Measurements from ENCODE around the gene YTHDF1. TPM values are rescaled to one million over a fixed set of nuclear protein-coding genes. Genes with fewer than 3 reads are reported as not detected.

The YTHDF1 gene
- total RNA-seq, 2 donors from 2014 or later: 64.9 to 73.2 TPM

DNA sequence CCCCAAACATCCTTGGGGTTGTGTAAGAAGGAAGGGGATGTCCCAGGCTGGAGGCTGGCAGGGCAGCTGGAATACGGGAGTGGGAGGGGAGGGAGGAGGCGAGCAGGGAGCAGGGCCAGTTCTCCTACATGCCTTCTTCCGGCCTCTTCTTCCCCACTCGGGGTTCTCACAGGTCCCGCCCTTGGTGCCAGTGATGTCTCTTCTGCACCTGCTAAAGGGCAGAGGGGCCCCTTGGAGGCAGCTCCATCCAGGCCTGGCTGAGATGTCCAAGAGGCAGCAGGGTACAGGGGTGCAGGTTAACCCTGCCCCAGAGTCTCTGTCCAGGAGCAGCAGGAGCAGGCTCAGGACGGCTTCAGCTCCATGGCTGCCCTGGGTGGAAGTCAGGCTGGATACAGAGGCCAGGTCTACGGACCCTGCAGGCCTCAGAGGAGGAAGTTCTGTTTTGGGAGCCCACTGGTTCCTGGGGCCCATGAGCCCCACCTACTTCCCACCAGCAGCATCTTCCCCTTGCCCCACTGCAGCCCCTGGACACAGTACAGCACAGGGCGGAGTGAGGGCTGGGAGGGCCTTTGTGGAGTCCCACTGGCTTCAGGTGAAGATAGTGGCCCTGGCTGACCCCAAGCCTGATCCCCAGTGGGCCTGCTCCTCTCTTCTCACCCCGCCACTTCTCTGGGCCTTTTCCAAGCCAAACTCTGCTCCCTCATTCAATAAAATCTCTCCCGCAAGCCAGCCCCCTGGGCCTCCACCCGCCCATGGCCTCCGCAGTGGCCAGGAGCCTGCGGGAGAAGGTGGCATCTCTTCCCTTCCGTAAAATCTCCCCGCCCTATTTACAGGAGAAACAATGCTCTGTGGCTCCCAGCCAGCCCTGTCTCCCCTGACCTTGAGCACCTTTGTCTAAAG lies 60.4 kb downstream of the YTHDF1 start:
- no peaks in the 10 kb centered on the region for H3K27me3 ChIP-seq (ENCODE audit: control insufficient read depth, insufficient read depth, low read length, poor library complexity, severe bottlenecking)
- Mint-ChIP-seq H3K27me3 (ENCODE audit: insufficient read depth) (no peaks in the 10 kb centered on the region), H3K9me3 (no peaks in the 10 kb centered on the region)

DNA sequence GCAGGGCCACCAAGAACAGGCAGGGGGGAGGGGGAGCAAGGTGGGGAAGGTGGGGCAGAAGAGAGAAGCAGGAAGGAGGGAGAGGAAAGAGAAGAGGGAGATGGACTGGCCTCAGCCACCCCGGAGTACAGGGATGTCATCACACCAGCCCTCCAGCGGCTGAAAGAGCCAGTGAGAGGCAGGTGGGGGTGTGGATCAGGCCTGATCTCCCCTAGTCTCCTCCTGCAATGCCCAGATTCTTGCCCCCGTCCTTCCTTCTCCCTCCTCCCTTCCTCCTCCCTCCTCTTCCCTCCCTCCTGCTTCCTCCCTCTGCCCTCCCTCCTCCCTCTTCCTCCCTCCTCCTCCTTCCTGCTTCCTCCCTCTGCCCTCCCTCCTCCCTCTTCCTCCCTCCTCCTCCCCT lies 61.5 kb downstream of the YTHDF1 start:
- no peaks in the 10 kb centered on the region for H3K27me3 ChIP-seq (ENCODE audit: control insufficient read depth, insufficient read depth, low read length, poor library complexity, severe bottlenecking)
- H3K4me1 ChIP-seq (ENCODE audit: control insufficient read depth, insufficient read depth, low read length): no peaks in the 10 kb centered on the region
- 48 to 60% methylated on average over 1 to 3 of the region's 3 CpGs for WGBS, 2 experiments (ENCODE audit: insufficient coverage in 1 of 2, insufficient read length in 1 of 2)
- Mint-ChIP-seq H3K27me3 (ENCODE audit: insufficient read depth) (peaks cover 2% of the 10 kb centered on the region), H3K27ac (no peak overlapping the region), H3K36me3 (ENCODE audit: low read depth) (no peaks in the 10 kb centered on the region), H3K4me3 (no peak overlapping the region), H3K9me3 (peaks cover under 1% of the 10 kb centered on the region), H3K4me1 (no peaks in the 10 kb centered on the region)
- H3K36me3 ChIP-seq (ENCODE audit: control insufficient read depth, insufficient read depth, low read length): no peaks in the 10 kb centered on the region
- TF ChIP-seq, protein P1, sequence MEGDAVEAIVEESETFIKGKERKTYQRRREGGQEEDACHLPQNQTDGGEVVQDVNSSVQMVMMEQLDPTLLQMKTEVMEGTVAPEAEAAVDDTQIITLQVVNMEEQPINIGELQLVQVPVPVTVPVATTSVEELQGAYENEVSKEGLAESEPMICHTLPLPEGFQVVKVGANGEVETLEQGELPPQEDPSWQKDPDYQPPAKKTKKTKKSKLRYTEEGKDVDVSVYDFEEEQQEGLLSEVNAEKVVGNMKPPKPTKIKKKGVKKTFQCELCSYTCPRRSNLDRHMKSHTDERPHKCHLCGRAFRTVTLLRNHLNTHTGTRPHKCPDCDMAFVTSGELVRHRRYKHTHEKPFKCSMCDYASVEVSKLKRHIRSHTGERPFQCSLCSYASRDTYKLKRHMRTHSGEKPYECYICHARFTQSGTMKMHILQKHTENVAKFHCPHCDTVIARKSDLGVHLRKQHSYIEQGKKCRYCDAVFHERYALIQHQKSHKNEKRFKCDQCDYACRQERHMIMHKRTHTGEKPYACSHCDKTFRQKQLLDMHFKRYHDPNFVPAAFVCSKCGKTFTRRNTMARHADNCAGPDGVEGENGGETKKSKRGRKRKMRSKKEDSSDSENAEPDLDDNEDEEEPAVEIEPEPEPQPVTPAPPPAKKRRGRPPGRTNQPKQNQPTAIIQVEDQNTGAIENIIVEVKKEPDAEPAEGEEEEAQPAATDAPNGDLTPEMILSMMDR (conservative IDR thresholded peaks at IDR 0.05): no peak
- H3K27ac ChIP-seq (ENCODE audit: low read depth, low read length): no peak overlapping the region
- no peak for DNase-seq
- no peaks in the 10 kb centered on the region for H3K9me3 ChIP-seq (ENCODE audit: control insufficient read depth, low read length)
- H3K4me3 ChIP-seq (ENCODE audit: low read length): no peak overlapping the region
- H3K9ac ChIP-seq (ENCODE audit: extremely low read depth, low read length, poor library complexity, severe bottlenecking): no peak overlapping the region

More for the DNA sequence above, 60.4 kb downstream of the YTHDF1 start:
- H3K4me3 ChIP-seq (ENCODE audit: low read length): no peak overlapping the region
- no peaks in the 10 kb centered on the region for H3K4me1 ChIP-seq (ENCODE audit: control insufficient read depth, insufficient read depth, low read length)
- H3K9ac ChIP-seq (ENCODE audit: extremely low read depth, low read length, poor library complexity, severe bottlenecking): no peak overlapping the region
- H3K27ac ChIP-seq (ENCODE audit: low read depth, low read length): no peak overlapping the region
- no peaks in the 10 kb centered on the region for H3K4me1 Mint-ChIP-seq
- H3K27ac Mint-ChIP-seq: no peak overlapping the region
- no peaks in the 10 kb centered on the region for H3K36me3 Mint-ChIP-seq (ENCODE audit: low read depth)
- no peak for DNase-seq
- H3K9me3 ChIP-seq (ENCODE audit: control insufficient read depth, low read length): no peaks in the 10 kb centered on the region
- no peaks in the 10 kb centered on the region for H3K36me3 ChIP-seq (ENCODE audit: control insufficient read depth, insufficient read depth, low read length)
- 85 to 93% methylated on average over 7 to 15 of the region's 15 CpGs for WGBS, 2 experiments (ENCODE audit: insufficient coverage in 1 of 2, insufficient read length in 1 of 2)
- TF ChIP-seq, protein P1 (conservative IDR thresholded peaks at IDR 0.05): no peak
- H3K4me3 Mint-ChIP-seq: no peak overlapping the region

DNA sequence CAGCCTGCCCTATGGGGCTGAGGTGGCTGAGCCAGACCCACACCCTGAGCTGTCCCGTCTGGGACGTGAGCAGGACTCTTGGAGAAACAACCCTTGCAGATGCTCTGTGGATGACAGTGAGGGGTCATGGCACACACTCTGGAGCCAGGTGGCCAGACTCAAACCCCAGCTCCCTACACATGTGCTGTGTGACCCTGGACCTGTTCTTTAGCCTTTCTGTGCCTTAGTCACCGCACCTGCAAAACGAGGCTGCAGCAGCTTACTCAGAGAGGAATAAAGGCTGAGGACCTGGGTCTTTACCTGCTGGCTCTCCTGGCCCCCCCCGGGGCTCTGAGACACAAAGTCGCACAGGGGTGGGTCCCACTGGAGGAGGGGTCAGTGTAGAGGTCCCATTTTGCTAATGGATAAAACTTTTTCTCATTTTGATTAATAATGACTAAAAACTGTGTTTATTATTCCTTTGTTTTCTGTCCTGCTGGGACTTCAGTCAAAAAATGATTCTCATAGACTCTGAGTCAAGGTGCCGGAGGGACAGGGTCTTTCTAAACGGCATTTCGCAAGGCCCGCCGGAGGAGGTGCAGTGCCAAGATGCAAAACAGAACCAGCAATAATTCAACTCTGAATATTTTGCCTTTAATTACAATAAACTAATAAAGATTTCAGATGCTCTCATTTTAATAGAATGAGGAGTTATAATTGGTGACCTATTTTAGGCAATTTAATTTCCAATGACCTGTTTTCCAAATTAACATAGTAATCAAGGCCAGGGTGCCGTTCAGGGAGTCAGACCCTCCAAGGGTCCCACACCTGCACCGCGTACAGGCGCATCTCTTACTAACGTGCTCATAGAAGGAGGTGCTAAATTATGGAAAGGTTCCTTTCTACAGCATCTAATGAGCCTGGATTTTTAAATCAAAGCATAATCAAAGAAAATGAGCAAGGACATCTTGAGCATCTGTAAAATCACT lies 62.4 kb downstream of the YTHDF1 start:
- Mint-ChIP-seq H3K27ac (no peak overlapping the region), H3K4me3 (no peak overlapping the region), H3K36me3 (ENCODE audit: low read depth) (no peaks in the 10 kb centered on the region), H3K4me1 (no peaks in the 10 kb centered on the region), H3K27me3 (ENCODE audit: insufficient read depth) (peaks cover 5% of the 10 kb centered on the region), H3K9me3 (peaks cover 6% of the 10 kb centered on the region)
- TF ChIP-seq, protein P1 (conservative IDR thresholded peaks at IDR 0.05): no peak
- Histone ChIP-seq H3K36me3 (ENCODE audit: control insufficient read depth, insufficient read depth, low read length) (no peaks in the 10 kb centered on the region), H3K9ac (ENCODE audit: extremely low read depth, low read length, poor library complexity, severe bottlenecking) (no peak overlapping the region), H3K9me3 (ENCODE audit: control insufficient read depth, low read length) (no peaks in the 10 kb centered on the region), H3K27me3 (ENCODE audit: control insufficient read depth, insufficient read depth, low read length, poor library complexity, severe bottlenecking) (no peaks in the 10 kb centered on the region), H3K4me1 (ENCODE audit: control insufficient read depth, insufficient read depth, low read length) (no peaks in the 10 kb centered on the region), H3K27ac (ENCODE audit: low read depth, low read length) (no peak overlapping the region), H3K4me3 (ENCODE audit: low read length) (no peak overlapping the region)
- WGBS, 2 experiments (ENCODE audit: insufficient coverage in 1 of 2, insufficient read length in 1 of 2): 89 to 96% methylated on average over 9 to 16 of the region's 16 CpGs
- no peak for DNase-seq
